ENCODE data around the gene CCSAP.

Gene CCSAP

DNA sequence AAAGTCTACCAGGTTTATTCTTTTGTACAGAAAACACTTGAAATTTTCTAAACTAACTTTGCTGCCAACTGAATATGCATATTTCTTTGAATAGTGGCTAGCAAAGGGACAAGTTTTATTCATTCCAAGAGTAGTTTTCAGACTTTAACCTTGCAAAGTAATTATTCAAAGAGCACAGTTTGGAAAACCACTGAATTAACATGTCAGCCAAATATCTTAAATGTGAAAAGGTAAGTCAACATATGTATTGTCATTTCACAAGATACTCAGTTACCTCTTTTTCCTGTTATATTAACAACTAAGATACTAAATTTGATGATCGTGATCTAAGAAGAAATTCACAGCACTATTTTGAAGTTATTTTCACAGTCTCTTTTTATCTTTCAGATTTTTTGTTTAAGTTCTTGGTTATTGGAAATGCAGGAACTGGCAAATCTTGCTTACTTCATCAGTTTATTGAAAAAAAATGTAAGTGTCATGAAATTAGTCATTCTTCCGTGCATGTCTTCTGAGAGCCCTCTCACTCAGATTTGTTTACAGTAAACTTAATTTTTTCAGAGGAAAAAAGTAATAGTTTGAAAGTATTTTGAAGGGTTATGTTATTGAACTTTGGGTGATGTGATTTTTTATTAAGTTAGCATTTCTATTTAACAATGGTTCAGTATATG, 56.6 kb downstream of the CCSAP start:
- DNase-seq (ENCODE audit: low spot score): no peak

DNA sequence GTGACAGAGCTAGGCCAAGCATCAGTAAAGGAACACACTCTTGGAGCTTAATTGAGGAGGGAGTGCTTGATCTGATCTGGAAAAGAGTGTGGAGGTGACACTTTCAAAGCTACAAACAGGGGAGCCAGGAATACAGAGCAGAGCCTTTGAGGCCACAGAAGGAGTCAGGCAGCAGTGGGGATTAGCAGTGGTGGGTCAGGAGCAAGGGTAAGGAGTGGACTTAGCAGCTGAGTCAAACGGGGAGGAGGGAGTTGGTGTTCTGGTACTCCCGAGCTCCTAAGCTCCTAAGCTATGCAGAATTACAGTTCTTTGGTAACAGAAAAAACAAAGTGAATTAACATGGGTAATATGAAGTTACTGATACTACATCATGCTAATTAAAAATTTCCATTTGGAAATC, 57.4 kb downstream of the CCSAP start:
- DNase-seq (ENCODE audit: low spot score): no peak

DNA sequence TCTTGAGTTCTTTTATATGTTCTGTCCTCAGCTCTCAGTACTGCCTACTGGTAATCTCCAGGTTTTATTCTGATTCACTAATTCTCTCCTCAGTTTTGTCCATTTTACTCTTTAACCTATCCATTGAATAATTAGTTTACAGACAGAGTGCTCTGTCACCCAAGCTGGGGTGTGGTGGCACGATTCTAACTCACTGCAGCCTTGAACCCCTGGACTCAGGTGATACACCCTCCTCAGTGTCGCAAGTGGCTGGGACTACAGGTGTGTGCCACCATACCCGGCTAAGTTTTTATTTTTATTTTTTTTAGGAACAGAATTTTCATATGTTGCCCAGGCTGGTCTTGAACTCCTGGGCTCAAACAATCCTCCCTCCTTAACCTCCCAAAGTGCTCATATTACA, 58.0 kb downstream of the CCSAP start:
- DNase-seq (ENCODE audit: low spot score): no peak

DNA sequence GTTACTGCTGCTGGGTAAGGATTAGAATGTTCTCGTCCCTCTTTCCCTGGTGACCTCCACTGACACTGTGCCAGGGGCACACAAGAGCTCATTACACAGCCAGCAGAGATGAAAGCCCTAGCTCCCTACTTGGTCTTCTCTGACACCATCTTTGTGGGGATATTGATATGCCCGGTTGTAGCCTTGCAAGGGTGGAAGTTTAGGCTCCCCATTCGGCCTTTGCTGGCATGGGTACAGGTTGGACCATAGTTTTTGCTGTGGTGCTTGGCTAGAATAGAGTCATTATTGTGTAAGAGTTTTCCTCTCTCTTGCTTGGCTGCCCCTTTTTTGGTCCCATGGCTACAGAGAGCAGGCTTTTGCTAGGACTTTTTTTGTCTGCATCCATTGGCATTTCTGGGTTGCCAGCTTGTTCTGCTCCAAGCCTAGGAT, 59.6 kb downstream of the CCSAP start:
- DNase-seq (ENCODE audit: low spot score): peak; percentile 44

DNA sequence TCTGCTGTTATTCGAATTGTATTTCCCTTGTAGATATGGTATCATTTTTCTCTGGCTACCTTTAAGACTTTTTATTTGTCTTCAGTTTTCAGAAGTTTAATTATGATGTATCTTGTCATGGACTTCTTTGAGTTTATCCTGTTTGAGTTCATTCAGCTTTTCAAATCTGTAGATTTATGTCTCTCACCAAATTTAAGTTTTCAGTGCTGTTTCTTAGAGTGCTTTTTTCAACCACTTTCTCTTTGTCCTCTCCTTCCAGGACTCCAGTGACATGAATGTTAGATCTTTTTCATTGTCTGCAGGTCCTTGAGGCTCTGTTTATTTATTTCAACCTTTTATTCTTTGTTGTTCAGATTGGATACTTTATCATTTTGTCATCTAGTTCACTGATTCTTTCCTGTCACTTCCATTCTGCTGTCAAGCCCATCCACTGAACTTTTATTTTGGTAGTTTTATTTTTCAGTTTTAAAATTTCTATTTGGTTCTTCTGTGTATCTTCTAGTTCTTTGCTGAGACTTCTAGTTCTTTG, 60.5 kb downstream of the CCSAP start:
- DNase-seq (ENCODE audit: low spot score): no peak

DNA sequence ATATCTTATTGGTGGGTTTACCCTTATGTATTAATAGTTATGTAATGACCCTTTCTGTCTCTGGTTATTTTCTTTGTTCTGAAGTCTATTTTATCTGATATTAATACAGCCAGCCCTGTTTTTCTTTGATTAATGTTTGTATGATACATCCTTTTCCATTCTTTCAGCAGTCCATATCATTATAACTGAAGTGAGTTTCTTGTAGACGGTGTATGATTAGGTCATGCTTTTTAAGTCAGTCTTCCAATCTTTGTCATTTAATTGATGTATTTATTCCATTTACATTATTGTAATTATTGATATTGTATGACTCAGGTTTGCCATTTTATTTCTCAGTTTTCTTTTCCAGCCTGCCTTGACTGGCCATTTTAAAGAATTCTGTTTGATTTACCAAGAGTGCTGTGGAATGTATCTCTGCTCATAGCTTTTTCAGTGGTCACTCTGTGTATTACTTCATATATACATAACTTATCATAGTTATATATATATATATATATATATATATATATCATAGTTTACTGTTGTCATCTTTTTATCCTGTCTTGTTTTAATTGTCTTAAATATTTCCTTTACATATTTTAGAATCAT, 61.4 kb downstream of the CCSAP start:
- DNase-seq (ENCODE audit: low spot score): no peak

DNA sequence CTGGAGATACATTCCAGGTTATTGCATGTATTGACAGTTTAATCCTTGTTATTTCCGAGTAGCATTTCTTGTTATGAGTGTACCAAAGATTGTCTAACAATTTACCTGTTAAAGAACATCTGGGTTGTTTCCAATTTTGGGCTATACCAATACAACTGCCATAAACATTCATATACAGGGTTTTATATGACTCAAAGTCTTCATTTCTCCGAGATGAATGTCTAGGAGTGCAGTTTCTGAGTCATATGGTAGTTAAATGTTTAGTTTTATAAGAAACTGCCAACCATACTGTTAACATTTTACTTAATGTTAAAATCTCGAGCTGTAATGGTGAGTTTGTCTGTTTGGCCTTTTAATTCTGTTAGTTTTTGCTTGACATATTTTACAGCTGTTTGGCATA, 61.9 kb downstream of the CCSAP start:
- no peak for DNase-seq (ENCODE audit: low spot score)

DNA sequence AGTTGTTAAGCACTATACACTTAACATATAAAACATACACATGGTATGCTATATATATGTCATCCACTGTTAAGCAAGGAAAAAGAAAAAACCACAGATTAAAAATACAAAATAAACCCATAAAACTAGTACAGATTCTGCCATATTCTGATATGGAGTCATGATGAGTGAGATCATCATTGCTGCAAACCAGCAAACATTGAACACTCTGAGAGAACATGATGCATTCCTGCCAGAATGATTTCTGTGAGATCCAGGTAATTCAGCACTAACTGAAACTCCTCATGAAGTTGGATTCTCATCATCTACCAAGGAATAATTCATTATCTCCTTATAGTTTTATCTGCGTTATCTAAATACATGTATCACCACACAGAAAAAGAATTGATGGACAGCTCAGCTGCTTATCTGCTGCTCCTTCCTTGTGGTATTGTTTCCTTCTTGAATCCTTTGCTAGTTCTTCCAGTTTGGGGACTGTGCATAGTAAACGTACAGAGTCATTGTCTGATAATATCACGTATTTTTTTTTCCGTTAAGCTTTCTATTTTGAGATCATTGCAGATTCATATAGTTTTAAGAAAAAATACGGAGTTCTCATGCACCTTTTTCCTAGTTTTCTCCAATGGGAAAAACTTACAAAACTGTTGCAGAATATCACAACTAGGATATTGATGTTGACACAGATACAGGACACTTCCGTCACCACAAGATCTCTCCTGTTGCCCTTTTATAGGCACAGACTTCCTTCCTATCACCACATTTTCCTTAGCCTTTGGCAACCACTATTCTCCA, 62.6 kb downstream of the CCSAP start:
- no peak for DNase-seq (ENCODE audit: low spot score)

DNA sequence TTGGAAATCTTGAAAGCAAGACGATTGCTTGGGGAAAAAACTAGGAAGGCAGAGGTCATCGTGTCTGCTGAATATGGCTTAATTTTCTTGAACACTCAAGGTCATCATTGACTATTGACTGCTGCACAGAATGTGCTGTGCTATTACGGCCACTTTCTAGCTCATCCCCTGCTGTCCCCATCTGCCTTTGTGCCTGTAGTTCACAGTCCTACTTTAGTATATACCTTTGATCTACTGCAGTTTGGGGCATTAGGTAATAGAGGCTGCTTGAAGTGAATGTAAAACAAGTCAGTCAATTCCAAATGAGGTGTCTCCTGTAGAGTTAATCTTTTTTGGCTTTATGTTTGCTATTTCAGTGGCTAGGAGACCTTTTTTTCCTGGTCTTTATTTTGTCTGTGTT, 63.6 kb downstream of the CCSAP start:
- DNase-seq (ENCODE audit: low spot score): no peak

DNA sequence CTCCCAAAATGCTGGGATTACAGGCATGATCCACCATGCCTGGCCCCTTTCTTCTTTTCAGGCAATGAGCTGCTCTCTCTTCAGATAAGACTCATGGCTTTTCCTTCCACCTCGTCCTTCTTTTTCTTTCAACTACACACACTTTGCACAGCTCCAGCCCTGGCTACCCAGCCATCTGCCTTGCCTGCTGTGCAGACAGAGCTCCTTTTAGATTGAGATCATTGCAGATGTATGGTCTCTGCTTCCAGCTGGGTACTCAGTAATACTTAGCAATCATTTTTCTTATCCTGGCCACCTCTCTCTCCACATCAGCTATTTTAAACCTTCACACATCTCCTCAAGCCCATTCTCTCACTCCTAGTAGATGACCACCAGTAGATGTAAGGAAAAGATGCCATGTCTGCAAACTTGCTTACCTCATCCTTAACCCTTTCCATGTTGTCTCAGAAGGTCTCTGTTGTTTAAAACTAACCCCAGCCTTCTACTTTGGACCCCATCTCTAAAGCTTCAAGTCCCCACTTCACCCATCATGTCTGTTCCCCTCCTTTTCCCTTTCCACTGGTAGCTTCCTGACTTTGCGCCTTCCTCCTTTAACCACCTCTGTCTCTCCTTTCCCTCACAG, 64.6 kb downstream of the CCSAP start:
- no peak for DNase-seq (ENCODE audit: low spot score)

DNA sequence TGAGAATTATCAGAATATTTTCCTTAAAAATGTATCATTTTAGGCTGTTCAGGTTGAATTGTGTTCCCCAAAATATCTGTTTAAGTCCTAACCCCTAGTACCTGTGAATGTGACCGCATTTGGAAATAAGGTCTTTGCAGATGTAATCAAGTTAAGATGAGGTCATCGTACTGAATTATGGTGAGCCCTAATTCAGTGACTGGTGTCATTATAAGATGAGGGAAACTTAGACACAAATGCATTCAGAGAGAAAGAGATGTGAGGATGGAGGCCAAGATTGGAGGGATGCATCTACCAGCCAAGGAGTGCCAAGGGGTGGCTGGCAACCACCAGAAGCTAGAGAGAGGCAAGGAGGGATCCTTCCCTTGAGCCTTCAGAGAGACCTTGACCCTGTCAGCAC, 67.8 kb downstream of the CCSAP start:
- no peak for DNase-seq (ENCODE audit: low spot score)

DNA sequence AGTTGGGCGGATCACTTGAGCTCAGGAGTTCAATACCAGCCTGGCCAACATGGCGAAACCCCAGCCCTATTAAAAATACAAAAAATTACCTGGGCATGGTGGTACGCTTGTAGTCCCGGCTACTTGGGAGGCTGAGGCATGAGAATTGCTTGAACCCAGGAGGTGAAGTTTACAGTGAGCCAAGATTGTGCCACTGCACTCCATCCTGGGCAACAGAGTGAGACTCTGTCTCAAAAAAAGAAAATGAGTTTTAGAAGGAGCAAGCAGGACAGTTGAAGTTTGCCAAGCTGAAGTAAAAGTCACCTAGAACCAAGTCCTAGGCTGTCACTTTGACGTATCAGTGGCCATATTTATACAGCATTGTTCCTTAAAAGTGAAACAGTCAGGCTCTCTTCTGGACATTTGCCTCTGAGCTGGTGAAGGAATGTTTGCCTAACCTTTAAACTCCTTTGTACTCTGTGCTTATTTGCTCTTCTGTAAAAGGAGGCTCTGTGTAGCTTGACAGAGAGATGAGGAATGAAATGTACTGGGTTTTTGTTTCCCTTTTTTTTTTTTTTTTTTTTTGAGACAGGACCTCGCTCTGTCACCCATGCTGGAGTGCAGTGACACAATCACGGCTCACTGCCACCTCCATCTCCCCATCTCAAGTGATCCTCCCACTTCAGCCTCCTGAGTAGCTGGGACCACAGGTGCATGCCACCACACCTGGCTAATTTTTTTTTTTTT, 69.2 kb downstream of the CCSAP start:
- peak; percentile 56 for DNase-seq (ENCODE audit: low spot score)

DNA sequence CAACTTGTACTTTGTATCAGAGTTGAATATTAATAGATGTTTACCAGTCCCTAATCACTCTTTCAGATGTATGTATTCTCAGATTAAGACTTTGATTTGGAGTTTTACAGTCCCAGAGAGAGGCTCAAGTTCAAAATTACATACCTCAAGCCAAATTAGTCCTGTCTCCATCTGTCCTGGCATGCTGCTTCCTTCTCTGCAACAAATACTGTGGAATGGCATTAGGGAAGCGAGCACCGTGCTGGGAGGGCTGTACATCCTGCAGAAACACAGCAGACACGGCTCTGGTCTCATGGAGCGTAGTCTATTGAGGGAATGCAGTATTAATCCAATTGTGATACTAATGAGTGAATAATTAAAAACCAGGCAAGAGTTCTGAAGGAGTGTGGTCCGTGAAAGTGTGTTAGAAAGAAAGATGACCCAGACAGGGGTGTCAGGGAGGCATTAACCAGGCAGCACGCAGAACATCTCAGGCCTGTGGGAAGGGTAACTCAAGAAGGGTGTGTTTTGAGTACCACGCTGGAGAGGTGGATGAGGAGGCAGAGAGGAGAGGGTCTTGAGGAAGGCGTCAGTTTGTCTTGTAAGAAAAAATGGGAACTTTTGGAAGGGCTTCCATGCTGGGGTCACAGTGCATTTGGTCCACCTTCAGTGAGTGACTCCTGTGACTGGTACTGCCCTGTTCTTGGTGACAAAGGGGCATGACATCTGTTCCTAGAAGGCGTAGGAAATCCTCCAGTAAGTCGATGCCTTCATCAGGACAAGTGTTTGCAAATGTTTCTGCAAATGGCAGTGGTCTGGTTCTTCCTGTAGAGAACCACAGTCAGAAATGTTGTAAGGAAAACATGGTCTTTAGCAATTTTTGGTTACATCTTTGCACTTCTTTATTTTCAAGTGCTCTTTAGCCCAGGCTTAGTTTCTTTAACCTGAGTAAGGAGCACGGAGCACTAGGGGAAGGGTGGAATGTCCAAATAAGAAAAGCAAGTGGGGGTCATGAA, 70.4 kb downstream of the CCSAP start:
- DNase-seq (ENCODE audit: low spot score): no peak

DNA sequence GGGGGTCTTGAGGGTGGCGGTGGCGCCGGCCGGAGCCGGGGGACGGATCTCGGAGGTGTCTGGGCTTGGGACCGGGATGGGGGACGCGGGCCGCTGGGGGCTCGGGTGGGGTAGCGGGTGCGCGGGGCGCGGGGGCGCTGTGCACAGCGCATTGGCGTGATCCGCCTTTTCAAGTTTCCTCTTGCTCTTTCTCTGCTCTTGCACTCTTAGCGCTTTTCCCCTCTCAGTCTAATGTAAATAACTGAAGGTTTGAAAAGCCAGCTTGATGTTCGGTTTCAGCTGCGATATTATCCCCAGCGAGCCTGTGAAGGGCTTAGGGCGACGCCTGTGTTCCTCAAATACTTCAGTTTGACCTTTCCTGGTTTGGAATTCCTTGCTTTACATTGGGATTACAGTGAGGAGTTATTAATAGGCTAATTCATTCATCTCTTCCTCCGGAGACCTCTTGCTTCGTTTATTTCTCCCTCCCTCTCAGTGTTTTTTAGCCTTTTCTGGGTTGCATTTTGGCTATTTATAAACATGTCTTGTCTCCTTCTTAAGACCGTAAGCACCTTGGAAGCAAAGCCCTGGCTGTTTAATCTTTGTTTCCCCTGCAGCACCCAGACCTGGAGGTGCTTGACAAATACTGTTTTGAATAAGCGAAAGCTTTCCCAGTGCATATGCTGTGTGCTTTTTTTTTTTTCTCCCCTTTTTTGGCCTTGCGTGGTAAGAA, 71.2 kb downstream of the CCSAP start:
- peak; percentile 56 for DNase-seq (ENCODE audit: low spot score)

All from pons (tissue), 1 donor.